HG03135 (cell line): ENCODE results near the gene AURKA.
A peak's percentile ranks its signal among the peaks of the same experiment; 100 is the strongest.
"Not testable (repeated sequence)": the region's sequence is repeated elsewhere in the genome, so short reads cannot be mapped to it uniquely, and the experiment has no call there.

Experiments
- ATAC-seq: cut with Tn5 transposase; IDR thresholded peaks from one replicate; pipeline ENCODE4 v1.9.1; 2021; ENCODE audit warnings: mild to moderate bottlenecking, moderate library complexity; ENCODE audit not compliant: unreplicated experiment

Gene AURKA

DNA sequence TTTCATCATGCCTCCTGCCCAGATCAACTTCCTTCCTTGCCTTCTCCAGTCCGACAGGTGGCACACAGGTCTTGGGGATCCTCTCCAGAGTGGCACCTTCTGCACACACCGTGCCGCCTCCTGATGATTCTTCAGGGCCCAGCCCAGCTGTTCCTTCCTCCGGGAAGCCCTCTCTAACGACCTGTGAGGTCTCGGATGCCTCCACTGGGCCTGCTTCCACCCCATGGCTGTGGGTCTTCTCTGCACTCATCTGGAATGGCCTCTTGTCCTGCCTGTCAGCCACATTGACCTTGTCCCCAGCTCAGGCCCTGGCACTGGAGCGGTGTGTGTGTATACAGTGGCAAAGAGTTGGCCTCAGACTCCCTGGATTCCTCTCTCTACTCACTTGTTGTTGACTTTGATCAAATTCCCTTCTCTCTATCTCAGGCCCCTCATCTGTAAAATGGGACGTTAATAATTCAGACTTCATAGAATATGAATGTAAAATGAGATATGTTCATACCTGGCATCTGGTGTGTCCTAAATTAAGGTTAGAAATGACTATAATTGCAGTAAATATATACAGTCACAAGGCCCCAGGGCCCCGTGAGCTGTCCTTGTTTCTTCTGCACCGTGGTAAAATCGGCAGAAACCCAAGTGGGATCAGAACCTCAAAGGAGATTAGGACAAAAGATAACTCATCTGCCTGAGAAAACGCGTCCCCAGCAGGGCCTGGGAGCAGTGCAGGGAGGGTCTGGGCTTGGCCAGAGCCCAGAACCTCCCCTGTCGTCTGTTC is 31.7 kb downstream of the AURKA start:
- no peak for ATAC-seq

DNA sequence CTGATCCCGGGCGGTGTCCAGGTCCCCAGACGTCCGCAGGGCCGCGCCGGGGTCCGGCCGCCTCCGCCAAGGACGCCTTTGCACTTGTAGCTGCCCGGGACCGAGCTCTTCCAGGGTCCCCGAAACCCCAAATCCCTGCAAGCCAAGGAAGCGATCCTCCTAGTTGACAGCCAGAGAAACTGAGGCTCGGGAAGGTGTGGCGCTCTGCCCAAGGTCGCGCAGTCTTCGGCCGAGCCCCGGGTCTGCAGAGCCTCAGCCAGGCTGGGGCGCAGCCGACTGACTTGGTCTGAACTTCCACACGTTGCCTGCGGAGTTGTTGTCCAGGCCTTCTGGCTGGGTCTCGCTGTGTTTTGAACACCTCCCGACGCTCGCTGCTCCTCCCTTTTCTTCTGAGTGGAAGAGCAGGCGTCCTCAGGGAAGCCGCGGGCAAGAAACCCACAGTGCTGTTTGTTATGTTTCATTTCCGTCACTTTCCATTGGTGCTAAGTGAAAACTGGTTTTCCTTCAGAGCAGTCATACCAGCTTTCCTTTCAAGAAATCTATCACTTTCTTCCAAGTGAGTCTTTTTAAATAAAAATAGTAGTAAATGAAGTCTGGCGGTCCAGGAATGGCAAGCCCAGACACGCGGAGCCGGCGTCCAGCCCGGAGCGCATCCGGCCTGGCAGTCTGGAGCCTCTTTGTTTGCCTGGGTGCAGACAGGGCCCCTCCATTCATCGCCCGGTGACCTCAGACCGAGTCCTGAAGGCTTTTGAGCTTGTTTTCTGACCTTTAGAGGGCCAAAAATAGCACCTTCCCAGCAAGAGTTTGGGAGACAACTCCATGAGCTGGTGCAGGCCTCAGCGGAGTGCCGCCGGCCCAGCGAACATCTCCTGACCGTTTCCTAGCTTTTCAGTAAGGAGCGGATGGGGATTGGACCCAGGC is 32.5 kb downstream of the AURKA start:
- peak; percentile 39 for ATAC-seq

GRCh38 chr20:56358600-56359211 is 33.3 kb downstream of the AURKA start, which contains the start of gene FAM210B:
Gene FAM210B (plus strand): TSS chr20:56358974. CDS start chr20:56359006, 32 bp downstream.
- peak; percentile 97 for ATAC-seq

GRCh38 chr20:56358070-56358469 is 33.9 kb downstream of the AURKA start:
- ATAC-seq: no peak

GRCh38 chr20:56353356-56353755 is 38.7 kb downstream of the AURKA start:
- ATAC-seq: no peak

DNA sequence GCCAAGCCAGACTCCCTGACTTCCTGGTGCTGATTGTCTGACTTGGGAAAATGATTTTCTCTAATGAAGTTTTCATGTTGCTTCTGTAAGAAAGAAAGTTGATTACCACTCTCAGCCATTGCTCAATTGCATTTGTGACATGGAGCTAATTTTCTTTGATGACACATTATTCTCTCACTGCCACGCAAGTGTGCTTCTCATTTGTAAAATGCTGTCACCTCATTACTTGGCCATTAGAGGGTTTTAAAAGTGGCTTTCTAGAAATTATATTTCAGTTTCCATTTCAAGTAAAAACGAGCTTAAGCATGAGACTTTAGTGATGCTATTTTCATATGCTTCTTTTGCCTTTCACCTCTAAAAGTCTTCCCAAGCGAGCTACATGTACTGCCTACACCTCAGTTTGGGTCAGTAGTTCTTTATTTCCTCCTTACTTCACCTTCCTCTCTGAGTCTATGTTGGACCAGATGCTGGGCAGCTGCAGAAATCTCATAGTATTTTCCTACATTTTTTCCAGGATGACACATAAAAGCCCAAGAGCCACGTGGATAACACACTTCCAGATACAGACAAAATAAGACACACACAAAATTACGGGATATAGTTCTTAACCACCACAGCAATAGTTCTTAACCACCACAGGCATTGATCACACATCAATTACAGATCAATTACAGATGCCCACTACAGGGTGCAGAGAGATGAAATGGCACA is 39.5 kb downstream of the AURKA start:
- no peak for ATAC-seq

DNA sequence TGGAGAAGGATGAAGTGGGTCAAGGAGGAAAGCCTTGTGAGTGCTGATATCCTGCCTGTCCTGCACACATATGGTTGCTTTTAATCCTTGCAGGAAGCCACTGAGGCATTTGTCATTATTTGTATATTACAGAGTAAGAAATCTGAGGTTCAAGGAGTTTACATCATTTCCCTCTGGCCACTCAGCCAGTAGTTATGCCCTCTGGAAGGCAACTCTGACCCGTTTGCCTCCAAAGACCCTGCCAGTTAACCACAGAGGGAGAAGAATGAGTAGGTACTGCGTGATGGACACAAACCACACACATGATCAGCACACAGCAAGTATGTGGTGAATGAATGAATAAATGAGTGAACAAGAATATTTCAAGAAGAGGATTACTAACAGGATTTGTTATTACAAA is 41.2 kb downstream of the AURKA start:
- ATAC-seq: no peak

DNA sequence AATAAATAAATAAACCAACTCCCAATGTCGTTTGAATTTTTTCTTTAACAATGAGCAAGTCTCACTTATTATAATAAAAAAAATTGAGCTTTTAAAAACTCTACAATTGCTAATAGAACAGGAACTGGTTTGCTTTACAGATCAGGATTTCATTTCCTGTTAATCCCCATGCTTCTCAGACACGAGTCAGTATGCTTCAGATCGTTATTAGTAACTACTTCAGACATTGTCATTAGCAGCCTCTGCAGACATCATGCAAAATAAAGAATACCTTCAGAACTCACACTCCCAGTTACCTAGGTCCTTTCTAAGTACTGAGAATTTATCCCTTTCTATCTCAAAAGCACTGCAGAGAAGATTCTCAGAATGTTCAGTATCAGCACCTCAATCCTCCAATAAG is 43.3 kb downstream of the AURKA start:
- ATAC-seq: no peak

DNA sequence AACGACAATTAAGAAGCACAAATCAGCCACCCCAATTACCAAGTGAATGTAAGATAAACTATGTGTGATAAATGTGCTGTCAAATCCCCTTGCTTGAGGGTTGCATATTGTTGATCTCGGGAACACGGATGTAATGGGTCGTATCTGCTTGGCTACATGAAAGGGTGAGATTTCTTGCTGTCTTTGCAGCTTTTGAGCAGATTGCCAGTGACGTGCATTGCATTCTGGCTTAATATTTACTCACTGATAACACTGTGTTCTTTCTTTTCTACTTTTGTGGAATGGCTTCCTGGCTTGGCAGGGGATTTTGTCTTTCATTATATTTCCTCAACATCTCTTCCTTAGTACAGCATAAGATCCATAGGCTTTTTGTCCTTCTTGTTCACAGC is 43.7 kb downstream of the AURKA start:
- no peak for ATAC-seq

DNA sequence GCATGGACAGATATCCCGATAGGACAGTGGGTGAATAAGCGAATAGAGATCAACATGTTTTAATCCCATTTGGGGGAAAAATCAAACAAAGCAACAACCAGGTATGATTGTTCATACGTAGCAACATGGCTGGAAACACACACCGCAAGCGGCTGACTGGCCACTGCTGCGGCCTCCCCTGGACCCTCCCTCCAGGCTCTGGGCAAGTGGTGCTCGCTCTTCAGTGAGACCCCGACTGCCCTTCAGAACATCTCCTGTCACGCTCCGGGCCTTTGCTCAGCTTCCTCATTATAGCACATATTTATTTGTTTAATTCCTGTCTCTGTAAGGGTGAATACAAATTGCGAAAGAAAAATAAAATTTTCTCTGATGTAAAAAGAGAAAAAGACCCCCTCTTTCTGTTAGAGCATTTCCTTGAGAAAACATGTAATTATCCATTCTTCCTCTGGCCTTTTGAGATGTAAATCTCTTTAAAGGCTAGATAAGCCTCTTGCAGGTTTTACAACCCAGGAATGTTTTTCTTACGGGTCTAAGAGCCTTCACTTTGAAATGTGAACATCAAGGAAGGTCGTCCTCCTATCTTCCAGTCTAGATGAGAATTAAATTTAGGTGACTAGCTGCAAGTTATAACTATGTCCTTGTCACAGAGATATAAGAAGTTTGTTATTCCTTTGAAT is 44.2 kb downstream of the AURKA start:
- no peak for ATAC-seq

GRCh38 chr20:56345911-56346310 is 46.1 kb downstream of the AURKA start:
- no peak for ATAC-seq

GRCh38 chr20:56343861-56344381 is 48.1 kb downstream of the AURKA start:
- no peak for ATAC-seq

DNA sequence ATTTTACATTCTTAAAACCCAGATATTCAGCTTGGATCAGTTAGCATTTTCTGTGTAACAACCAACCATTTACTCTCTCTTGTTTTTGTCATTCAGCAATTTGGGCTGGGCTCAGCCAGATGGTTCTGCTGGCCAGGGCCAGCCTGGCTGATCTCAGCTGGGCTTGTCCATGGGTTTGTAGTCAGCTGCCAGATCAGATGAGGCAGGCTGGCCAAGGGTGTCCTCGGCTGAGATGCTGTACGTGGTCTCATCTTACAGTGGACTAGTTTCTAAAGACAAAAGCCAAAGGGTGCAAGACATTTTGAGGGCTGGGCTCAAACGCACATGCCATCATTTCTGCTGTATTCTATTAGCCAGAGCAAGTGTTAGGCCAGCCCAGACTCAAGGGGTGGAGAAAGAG is 49.2 kb downstream of the AURKA start:
- no peak for ATAC-seq

DNA sequence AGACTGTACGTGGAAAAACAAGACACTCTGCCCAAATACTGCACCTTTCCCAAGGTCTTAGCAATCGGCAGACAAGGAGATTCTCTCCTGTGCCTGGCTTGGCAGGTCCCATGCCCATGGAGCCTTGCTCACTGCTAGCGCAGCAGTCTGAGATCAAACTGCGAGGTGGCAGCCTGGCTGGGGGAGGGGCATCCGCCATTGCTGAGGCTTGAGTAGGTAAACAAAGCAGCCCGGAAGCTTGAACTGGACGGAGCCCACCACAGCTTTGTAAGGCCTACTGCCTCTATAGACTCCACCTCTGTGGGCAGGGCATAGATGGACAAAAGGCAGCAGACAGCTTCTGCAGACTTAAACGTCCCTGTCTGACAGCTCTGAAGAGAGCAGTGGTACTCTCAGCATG is 55.3 kb downstream of the AURKA start:
- not testable (repeated sequence) for ATAC-seq

DNA sequence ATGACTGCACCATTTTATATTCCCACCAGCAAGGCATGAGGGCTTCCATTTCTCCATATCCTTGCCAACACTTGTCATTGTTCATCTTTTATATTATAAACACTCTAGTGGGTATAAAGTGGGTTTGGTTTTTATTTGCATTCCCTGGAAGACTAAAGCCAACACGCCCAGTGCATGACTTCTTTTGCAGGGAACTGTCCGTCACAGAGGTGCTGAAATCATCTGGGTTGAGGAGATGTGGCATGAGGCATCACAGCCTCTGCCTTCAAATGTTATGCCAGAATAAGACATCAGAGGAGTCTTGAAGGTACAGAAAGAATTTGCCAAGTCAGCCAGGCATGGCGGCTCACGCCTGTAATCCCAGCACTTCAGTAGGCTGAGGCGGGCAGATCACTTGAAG is 63.2 kb downstream of the AURKA start:
- no peak for ATAC-seq

DNA sequence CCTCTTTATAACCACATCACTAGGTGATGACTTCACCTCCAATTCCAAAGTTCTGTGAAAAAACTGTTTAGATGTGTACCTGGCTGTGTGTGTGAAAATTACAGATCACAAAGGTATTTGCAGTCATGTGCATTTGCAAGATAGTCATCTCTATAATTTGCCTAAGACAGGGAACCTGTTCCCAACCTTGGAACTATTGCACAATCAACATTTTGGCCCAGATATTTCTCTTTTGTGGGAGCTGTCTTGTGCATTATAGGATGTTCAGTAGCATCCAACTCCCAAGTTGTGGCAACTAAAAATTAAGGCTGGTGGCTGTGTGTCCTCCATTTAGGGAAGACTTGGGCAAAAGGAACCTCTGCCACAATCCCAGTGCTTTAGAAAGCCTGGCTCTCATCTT is 67.2 kb downstream of the AURKA start:
- no peak for ATAC-seq

DNA sequence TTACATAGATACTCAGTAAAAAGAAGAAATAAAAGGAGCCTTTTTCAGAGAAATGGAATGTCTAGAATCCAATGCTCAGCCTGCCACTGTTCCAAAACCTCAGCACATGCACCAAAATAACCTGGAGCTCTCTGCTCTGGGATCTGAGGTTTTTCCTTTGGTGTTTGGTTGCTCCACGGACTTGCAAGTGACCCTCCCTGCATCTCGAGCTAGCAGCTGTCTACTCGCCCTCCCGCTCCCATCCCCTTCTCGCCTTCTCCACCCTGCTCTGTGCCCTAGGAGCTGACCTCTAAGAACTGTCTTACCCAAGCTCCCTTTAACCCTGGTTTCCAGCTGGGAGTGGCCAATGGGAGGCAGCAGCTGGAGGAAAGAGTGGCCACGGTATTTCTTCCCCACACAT is 68.4 kb downstream of the AURKA start:
- no peak for ATAC-seq

- ATAC-seq: no peak
Observed at GRCh38 chr20:56323206-56323605, 68.8 kb downstream of the AURKA start.

DNA sequence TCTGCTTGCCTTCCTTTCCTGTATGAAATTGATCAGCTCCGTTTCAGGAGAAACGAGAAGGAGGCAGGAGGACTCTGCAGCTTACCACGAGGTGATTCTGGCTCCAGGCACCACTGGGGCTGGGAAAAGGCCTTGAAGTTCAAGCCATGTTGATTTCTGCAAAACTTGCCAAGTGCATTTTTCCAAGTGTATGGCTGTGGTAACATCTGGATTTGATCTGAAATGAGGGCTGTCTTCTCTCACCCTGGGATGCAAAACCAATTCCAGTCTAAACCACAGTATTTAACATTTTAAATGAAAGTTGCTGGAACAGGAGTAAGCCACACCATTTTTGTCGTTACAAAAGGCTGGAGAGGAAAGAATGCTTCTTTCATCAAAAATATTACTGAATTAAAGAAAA is 69.3 kb downstream of the AURKA start:
- ATAC-seq: no peak
